Calu3 (cell line): Measurements from ENCODE around the gene SMARCC1. TPM values are rescaled to one million over a fixed set of nuclear protein-coding genes. Genes with fewer than 3 reads are reported as not detected.
"Not testable (repeated sequence)": the region's sequence is repeated elsewhere in the genome, so short reads cannot be mapped to it uniquely, and the experiment has no call there.

ENCODE experiments used
- Bru-seq: library from RNA; stranded (reverse); fragments of 400-500 nt; gene quantifications from one replicate; lab custom pipeline; 2021; lab: Mats Ljungman, UMichigan
- BruChase-seq, 2 experiments: library from RNA; stranded (reverse); fragments of 400-500 nt; gene quantifications; one replicate each; lab custom pipeline; 2021; lab: Mats Ljungman, UMichigan
- BruUV-seq: library from RNA; stranded (reverse); fragments of 400-500 nt; replicated peaks from 2 replicates; lab custom pipeline; 2021; lab: Mats Ljungman, UMichigan
- CTCF ChIA-PET: fragments of 300-600 bp; sonication (Branson Sonifier 250); formaldehyde crosslinking; loops from one replicate; lab custom pipeline; 2022; ENCODE audit warnings: antibody characterized with exemption; lab: Charles Lee
- DNase-seq: peaks from one replicate; pipeline ENCODE4 v3.0.0; 2022
- H3K27ac Mint-ChIP-seq: one replicate; pipeline ENCODE4 v1.8.0; 2022; ENCODE audit warnings: mixed read lengths; ENCODE audit not compliant: unreplicated experiment
- H3K27me3 Mint-ChIP-seq: one replicate; pipeline ENCODE4 v1.8.0; 2022; ENCODE audit warnings: mixed read lengths; ENCODE audit not compliant: unreplicated experiment
- H3K36me3 Mint-ChIP-seq: one replicate; pipeline ENCODE4 v1.8.0; 2022; ENCODE audit warnings: mild to moderate bottlenecking, moderate library complexity, mixed read lengths; ENCODE audit not compliant: insufficient read depth, unreplicated experiment
- H3K4me1 Mint-ChIP-seq: one replicate; pipeline ENCODE4 v1.8.0; 2022; ENCODE audit warnings: mild to moderate bottlenecking, low read depth, mixed read lengths; ENCODE audit not compliant: unreplicated experiment
- H3K4me3 Mint-ChIP-seq: one replicate; pipeline ENCODE4 v1.8.0; 2022; ENCODE audit warnings: mild to moderate bottlenecking, low read depth, moderate library complexity, mixed read lengths; ENCODE audit not compliant: unreplicated experiment
- H3K9me3 Mint-ChIP-seq: one replicate; pipeline ENCODE4 v1.8.0; 2022; ENCODE audit warnings: low read depth, mixed read lengths; ENCODE audit not compliant: unreplicated experiment
- CTCF ChIP-seq: fragments of 200-600 bp; IDR thresholded peaks from one replicate; pipeline ENCODE4 v1.8.0; 2022; ENCODE audit warnings: antibody characterized with exemption; ENCODE audit not compliant: unreplicated experiment
- intact Hi-C: fragments of 100-400 bp; cut with micrococcal nuclease; formaldehyde crosslinking; loops from one replicate; pipeline ENCODE4 v1.10.0; 2022; ENCODE audit not compliant: unreplicated experiment
- long read RNA-seq: library from polyadenylated mRNA; stranded (forward); transcript quantifications from one replicate; pipeline ENCODE4 v2.0.0, GENCODE V29; 2022
- total RNA-seq: library from RNA; stranded (reverse); gene quantifications from 2 replicates; pipeline ENCODE4 v1.2.3, GENCODE V29; 2022

The SMARCC1 gene
- total RNA-seq (122 and 127 TPM in 2 replicates), Bru-seq, nascent RNA (percentile 91 among the genes with signal in this experiment), BruChase-seq, experiment 1, labeled RNA remaining after a 6-hour chase (percentile 89 among the genes with signal in this experiment), BruChase-seq, experiment 2, labeled RNA remaining after a 2-hour chase (percentile 85 among the genes with signal in this experiment)
- long read RNA-seq, full-length matches to known transcripts: 11 of 52 reads
- long read RNA-seq, partial matches to known transcripts: 20 of 52 reads
- long read RNA-seq, other reads (novel, unspliced or antisense): 21 of 52 reads

- CTCF ChIA-PET: no interaction called here
- peaks cover 40% of the 10 kb centered on the region for H3K36me3 Mint-ChIP-seq
- no peaks in the 10 kb centered on the region for H3K27me3 Mint-ChIP-seq
- no peaks in the 10 kb centered on the region for H3K9me3 Mint-ChIP-seq
- intact Hi-C loops: no loop called here
- BruUV-seq: no TSS peak
- peak; percentile 98 for DNase-seq
- no peaks in the 10 kb centered on the region for H3K4me1 Mint-ChIP-seq
- H3K27ac Mint-ChIP-seq: peak within 1 kb of the TSS; percentile 99
- H3K4me3 Mint-ChIP-seq: peak within 1 kb of the TSS; percentile 98
- no peak for TF ChIP-seq CTCF
These were observed at the start of gene SMARCC1 for GRCh38 chr3:47781685-47782445. SMARCC1 (minus strand) TSS chr3:47781893; CDS start chr3:47781797, 96 bp downstream.

GRCh38 chr3:47829482-47829881, 47.8 kb upstream of the SMARCC1 start:
- H3K4me3 Mint-ChIP-seq, H3K27me3 Mint-ChIP-seq, H3K9me3 Mint-ChIP-seq, BruUV-seq, CTCF ChIA-PET, intact Hi-C loops, DNase-seq, H3K27ac Mint-ChIP-seq: not testable (repeated sequence)
- peaks cover 10% of the 10 kb centered on the region for H3K4me1 Mint-ChIP-seq
- H3K36me3 Mint-ChIP-seq: peaks cover 70% of the 10 kb centered on the region

- H3K36me3 Mint-ChIP-seq: peaks cover 43% of the 10 kb centered on the region
- CTCF ChIA-PET: interaction anchor here (0.6 to 2.4 kb wide), 8 partner anchors 12 to 788 kb away, joined by 3 to 20 read pairs (median 6); no protein-coding TSS in a partner anchor
These were observed 43.9 kb upstream of the SMARCC1 start for GRCh38 chr3:47825590-47825989.

GRCh38 chr3:47824541-47825473, 43.1 kb upstream of the SMARCC1 start:
- peak; percentile 88 for DNase-seq
- Mint-ChIP-seq H3K27ac (peak overlapping the region; percentile 1), H3K4me3 (peak overlapping the region; percentile 84), H3K27me3 (no peaks in the 10 kb centered on the region), H3K4me1 (peaks cover 10% of the 10 kb centered on the region), H3K9me3 (no peaks in the 10 kb centered on the region), H3K36me3 (peaks cover 40% of the 10 kb centered on the region)
- TF ChIP-seq CTCF: peak; percentile 49
- intact Hi-C loops: no loop called here
- no TSS peak for BruUV-seq
- CTCF ChIA-PET: interaction anchor here (0.6 to 2.4 kb wide), 8 partner anchors 13 to 789 kb away, joined by 3 to 20 read pairs (median 4); no protein-coding TSS in a partner anchor

More at GRCh38 chr3:47825590-47825989, 43.9 kb upstream of the SMARCC1 start:
- peaks cover 10% of the 10 kb centered on the region for H3K4me1 Mint-ChIP-seq
- no peak for DNase-seq
- no TSS peak for BruUV-seq
- no peaks in the 10 kb centered on the region for H3K9me3 Mint-ChIP-seq
- peak overlapping the region; percentile 84 for H3K4me3 Mint-ChIP-seq
- no peaks in the 10 kb centered on the region for H3K27me3 Mint-ChIP-seq
- H3K27ac Mint-ChIP-seq: peak overlapping the region; percentile 1
- no peak for TF ChIP-seq CTCF
- intact Hi-C loops: no loop called here
